HG02759 (cell line): ENCODE measurements around the gene MAST4.
"Not testable (repeated sequence)": the region's sequence is repeated elsewhere in the genome, so short reads cannot be mapped to it uniquely, and the experiment has no call there.

Experiments used
- ATAC-seq: cut with Tn5 transposase; IDR thresholded peaks from one replicate; pipeline ENCODE4 v1.9.1; 2021; ENCODE audit warnings: mild to moderate bottlenecking, moderate library complexity; ENCODE audit not compliant: unreplicated experiment

The MAST4 gene

GRCh38 chr5:66741394-66741793, 145.2 kb downstream of the MAST4 start:
- no peak for ATAC-seq

GRCh38 chr5:66742083-66742895, 146.1 kb downstream of the MAST4 start:
- no peak for ATAC-seq

GRCh38 chr5:66742896-66743247, 146.7 kb downstream of the MAST4 start:
- no peak for ATAC-seq

- ATAC-seq, result no peak
Measured at GRCh38 chr5:66743344-66743743, 147.2 kb downstream of the MAST4 start.

GRCh38 chr5:66744040-66744439, 147.8 kb downstream of the MAST4 start:
- no peak for ATAC-seq

GRCh38 chr5:66745297-66745696, 149.1 kb downstream of the MAST4 start:
- ATAC-seq, result no peak

GRCh38 chr5:66747607-66748006, 151.4 kb downstream of the MAST4 start:
- ATAC-seq, result no peak

GRCh38 chr5:66752668-66753067, 156.5 kb downstream of the MAST4 start:
- not testable (repeated sequence) for ATAC-seq

GRCh38 chr5:66757219-66757833, 161.1 kb downstream of the MAST4 start:
- no peak for ATAC-seq

- no peak for ATAC-seq
Measured at GRCh38 chr5:66757834-66758371, 161.7 kb downstream of the MAST4 start.

- no peak for ATAC-seq
Measured at GRCh38 chr5:66769030-66769733, 173.0 kb downstream of the MAST4 start.

- ATAC-seq, result no peak
Measured at GRCh38 chr5:66769839-66770617, 173.8 kb downstream of the MAST4 start.

- ATAC-seq, result no peak
Measured at GRCh38 chr5:66777868-66778267, 181.7 kb downstream of the MAST4 start.

- ATAC-seq, result no peak
Measured at GRCh38 chr5:66779528-66779927, 183.3 kb downstream of the MAST4 start.

- ATAC-seq, result no peak
Measured at GRCh38 chr5:66788556-66788955, 192.4 kb downstream of the MAST4 start.

- no peak for ATAC-seq
Measured at GRCh38 chr5:66789434-66789833, 193.2 kb downstream of the MAST4 start.

GRCh38 chr5:66793049-66793448, 196.9 kb downstream of the MAST4 start:
- ATAC-seq, result no peak

- ATAC-seq, result no peak
Measured at GRCh38 chr5:66795682-66796081, 199.5 kb downstream of the MAST4 start.

- no peak for ATAC-seq
Measured at GRCh38 chr5:66796305-66797292, 200.4 kb downstream of the MAST4 start.

GRCh38 chr5:66802941-66803340, 206.7 kb downstream of the MAST4 start:
- ATAC-seq, result no peak
